PC-3 (cell line): ENCODE measurements around the gene ZNF319. TPM values are rescaled to one million over a fixed set of nuclear protein-coding genes. Genes with fewer than 3 reads are reported as not detected.
A peak's percentile ranks its signal among the peaks of the same experiment; 100 is the strongest.

Source experiments
- ATAC-seq: fragments of 200-7000 bp; cut with Tn5 transposase; 2 replicates; pipeline ENCODE4 v1.9.1; 2020; ENCODE audit warnings: mild to moderate bottlenecking, moderate library complexity
- BruUV-seq: library from RNA; stranded (reverse); fragments of 400-500 nt; replicated peaks from 2 replicates; lab custom pipeline; 2021; lab: Mats Ljungman, UMichigan
- CTCF ChIA-PET: fragments of 300-600 bp; sonication (Branson Sonifier 250); formaldehyde crosslinking; loops from one replicate; lab custom pipeline; 2022; ENCODE audit warnings: antibody characterized with exemption; lab: Charles Lee
- POLR2A ChIA-PET: fragments of 300-600 bp; sonication (Branson Sonifier 250); formaldehyde crosslinking; loops from one replicate; lab custom pipeline; 2022; ENCODE audit warnings: antibody characterized with exemption; ENCODE audit not compliant: unreplicated experiment; lab: Charles Lee
- DNase-seq: peaks from one replicate; pipeline ENCODE4 v3.0.0-alpha.2; 2015
- H2AFZ ChIP-seq: fragments of 300-600 bp; sonication (generic); 2 replicates; pipeline ENCODE4 v1.6.0; 2016; ENCODE audit warnings: antibody characterized with exemption, low read length
- H3F3A ChIP-seq: fragments of 300-600 bp; sonication (generic); one replicate; pipeline ENCODE4 v1.6.0; 2017; ENCODE audit warnings: antibody characterized with exemption, low read length, control low read depth, mild to moderate bottlenecking; ENCODE audit not compliant: unreplicated experiment
- H3K27ac ChIP-seq: fragments of 300-600 bp; sonication (generic); 2 replicates; pipeline ENCODE4 v1.5.1; 2016; ENCODE audit warnings: mild to moderate bottlenecking, low read length
- H3K27me3 ChIP-seq: fragments of 300-600 bp; sonication (generic); 2 replicates; pipeline ENCODE4 v1.6.1; 2016; ENCODE audit warnings: low read length, mixed read lengths
- H3K36me3 ChIP-seq: fragments of 300-600 bp; sonication (generic); 2 replicates; pipeline ENCODE4 v1.6.1; 2016; ENCODE audit warnings: low read depth, mixed run types, low read length, mixed read lengths
- H3K4me1 ChIP-seq: fragments of 300-600 bp; sonication (generic); 2 replicates; pipeline ENCODE4 v1.5.1; 2016; ENCODE audit warnings: low read length; ENCODE audit not compliant: insufficient read depth
- H3K4me2 ChIP-seq: fragments of 300-600 bp; sonication (generic); 2 replicates; pipeline ENCODE4 v1.6.0; 2016; ENCODE audit warnings: low read length
- H3K4me3 ChIP-seq: fragments of 300-600 bp; sonication (generic); 2 replicates; pipeline ENCODE4 v1.5.1; 2016; ENCODE audit warnings: mild to moderate bottlenecking, low read length, mixed read lengths
- H3K79me2 ChIP-seq: fragments of 300-600 bp; sonication (generic); 2 replicates; pipeline ENCODE4 v1.6.1; 2017; ENCODE audit warnings: low read length, mixed read lengths
- H3K9ac ChIP-seq: fragments of 300-600 bp; sonication (generic); 2 replicates; pipeline ENCODE4 v1.6.0; 2016; ENCODE audit warnings: mild to moderate bottlenecking, low read length
- H3K9me2 ChIP-seq: fragments of 300-600 bp; sonication (generic); replicated peaks from 2 replicates; pipeline ENCODE4 v1.6.1; 2016; ENCODE audit warnings: mixed run types, low read length, mixed read lengths
- H3K9me3 ChIP-seq: fragments of 300-600 bp; sonication (generic); 2 replicates; pipeline ENCODE4 v1.6.1; 2016; ENCODE audit warnings: low read length, mixed read lengths
- H4K20me1 ChIP-seq: fragments of 300-600 bp; sonication (generic); 2 replicates; pipeline ENCODE4 v1.6.1; 2016; ENCODE audit warnings: low read length, mixed read lengths
- CTCF ChIP-seq: fragments of 300-600 bp; sonication (generic); conservative IDR thresholded peaks from 2 replicates; pipeline ENCODE4 v1.5.1; 2017; ENCODE audit warnings: antibody characterized with exemption, low read depth, mild to moderate bottlenecking, low read length
- EZH2 ChIP-seq: fragments of 300-600 bp; sonication (generic); IDR thresholded peaks from one replicate; pipeline ENCODE4 v1.6.1; 2017; ENCODE audit warnings: antibody characterized with exemption, mild to moderate bottlenecking, low read length; ENCODE audit not compliant: unreplicated experiment
- EZH2phosphoT487 ChIP-seq: fragments of 300-600 bp; sonication (generic); IDR thresholded peaks from 2 replicates; pipeline ENCODE4 v1.6.1; 2018; ENCODE audit warnings: mild to moderate bottlenecking, antibody characterized with exemption, low read length, borderline replicate concordance
- intact Hi-C: fragments of 100-400 bp; cut with micrococcal nuclease; formaldehyde crosslinking; loops from 2 replicates; pipeline ENCODE4 v1.9.0; 2023
- total RNA-seq: library from RNA; depleted of rRNA; stranded (reverse); fragments of >200 nt; gene quantifications from 2 replicates; pipeline ENCODE4 v1.2.3, GENCODE V29; 2014

ZNF319 gene
- total RNA-seq, 1 experiment from 2014 or later: 2.2 TPM

- DNase-seq (no peak), ATAC-seq (no peak)
- no peak overlapping the region for H3K27ac ChIP-seq
- no peaks in the 10 kb centered on the region for H3F3A ChIP-seq
- H3K9me3 ChIP-seq: no peaks in the 10 kb centered on the region
- peaks cover 29% of the 10 kb centered on the region for H3K4me1 ChIP-seq
- no TSS peak for BruUV-seq
- CTCF ChIA-PET: no interaction called here
- intact Hi-C loops: loop anchor here (10.0 kb wide), 1 partner anchor 280 kb away; no protein-coding TSS in a partner anchor
- no peaks in the 10 kb centered on the region for H3K27me3 ChIP-seq
- no peaks in the 10 kb centered on the region for H3K9me2 ChIP-seq
- peak overlapping the region; percentile 84 for H2AFZ ChIP-seq
- peak overlapping the region; percentile 69 for H3K4me3 ChIP-seq
- no peaks in the 10 kb centered on the region; the same call in 1 of the 2 replicates for H3K36me3 ChIP-seq
- H3K4me2 ChIP-seq: peak overlapping the region; percentile 89
- H4K20me1 ChIP-seq: no peaks in the 10 kb centered on the region
- POLR2A ChIA-PET: no interaction called here
- no peaks in the 10 kb centered on the region for H3K79me2 ChIP-seq
- no peak overlapping the region for H3K9ac ChIP-seq
- TF ChIP-seq EZH2 (no peak), EZH2phosphoT487 (no peak), CTCF (no peak)
These were observed 24.2 kb upstream of the ZNF319 start for GRCh38 chr16:58024486-58025350.

- peak overlapping the region; percentile 64 for H3K27ac ChIP-seq
- peaks cover 29% of the 10 kb centered on the region for H3K4me1 ChIP-seq
- peak; percentile 33 for ATAC-seq
- no peaks in the 10 kb centered on the region for H3K9me2 ChIP-seq
- no peaks in the 10 kb centered on the region; the same call in 1 of the 2 replicates for H3K36me3 ChIP-seq
- no peaks in the 10 kb centered on the region for H3K27me3 ChIP-seq
- intact Hi-C loops: loop anchor here (10.0 kb wide), 1 partner anchor 282 kb away; no protein-coding TSS in a partner anchor
- H3K9me3 ChIP-seq: no peaks in the 10 kb centered on the region
- no peaks in the 10 kb centered on the region for H3K79me2 ChIP-seq
- TF ChIP-seq EZH2phosphoT487 (no peak), CTCF (no peak), EZH2 (no peak)
- H3K9ac ChIP-seq: no peak overlapping the region
- ChIA-PET POLR2A (no interaction called here), CTCF (interaction anchor here (0.5 kb wide), 1 partner anchor 176 kb away, joined by 3 read pairs; no protein-coding TSS in a partner anchor)
- H3K4me3 ChIP-seq: no peak overlapping the region
- H3K4me2 ChIP-seq: peak overlapping the region; percentile 39; the same call in 1 of the 2 replicates
- no peak overlapping the region for H2AFZ ChIP-seq
- H3F3A ChIP-seq: no peaks in the 10 kb centered on the region
- no peaks in the 10 kb centered on the region for H4K20me1 ChIP-seq
- no TSS peak for BruUV-seq
- DNase-seq: peak; percentile 49
These were observed 22.3 kb upstream of the ZNF319 start for GRCh38 chr16:58022601-58023371.
